ENCODE data around the gene ZNF580.

Gene ZNF580

DNA sequence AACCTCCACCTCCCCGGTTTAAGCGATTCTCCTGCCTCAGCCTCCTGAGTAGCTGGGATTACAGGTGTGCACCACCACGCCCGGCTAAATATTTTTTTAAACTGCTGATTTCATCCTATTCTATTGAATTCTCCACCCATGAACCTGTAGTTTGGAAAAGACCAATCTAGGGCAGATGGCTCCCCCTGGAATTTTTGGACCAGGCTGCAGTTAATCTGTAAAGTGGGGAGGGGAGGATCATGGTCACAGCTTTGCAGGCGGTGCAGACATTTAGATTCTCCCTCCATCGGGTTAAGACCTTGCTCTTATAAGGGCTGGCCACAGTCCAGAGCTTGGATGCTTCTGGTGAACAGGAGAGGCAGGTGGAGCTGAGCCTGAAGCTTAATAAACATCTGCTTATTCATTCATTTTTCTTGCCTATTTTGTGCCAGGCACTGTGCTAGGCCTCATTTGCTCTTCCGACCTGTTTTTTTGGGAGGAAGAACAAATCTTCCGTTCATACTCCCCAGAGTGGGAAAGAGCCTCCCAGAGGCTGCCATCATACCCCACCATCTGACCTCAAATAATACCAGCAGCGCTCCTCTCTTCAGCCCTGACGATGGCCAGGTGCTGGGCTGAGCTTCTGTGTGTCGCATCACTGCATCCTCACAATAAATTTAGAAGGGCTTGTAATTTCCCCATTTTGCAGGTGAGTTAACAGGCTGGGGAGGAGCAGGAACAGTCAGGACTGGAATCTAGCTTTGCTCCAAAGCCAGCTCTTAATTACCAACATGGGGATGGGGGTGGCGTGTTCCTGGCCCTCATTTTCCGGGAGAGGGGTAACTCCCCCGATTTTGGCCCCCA is 6.3 kb downstream of the ZNF580 start:
- H3K4me3 ChIP-seq (ENCODE audit: low read length) = peak overlapping the region; percentile 76
- DNase-seq (ENCODE audit: low read depth) = no peak

DNA sequence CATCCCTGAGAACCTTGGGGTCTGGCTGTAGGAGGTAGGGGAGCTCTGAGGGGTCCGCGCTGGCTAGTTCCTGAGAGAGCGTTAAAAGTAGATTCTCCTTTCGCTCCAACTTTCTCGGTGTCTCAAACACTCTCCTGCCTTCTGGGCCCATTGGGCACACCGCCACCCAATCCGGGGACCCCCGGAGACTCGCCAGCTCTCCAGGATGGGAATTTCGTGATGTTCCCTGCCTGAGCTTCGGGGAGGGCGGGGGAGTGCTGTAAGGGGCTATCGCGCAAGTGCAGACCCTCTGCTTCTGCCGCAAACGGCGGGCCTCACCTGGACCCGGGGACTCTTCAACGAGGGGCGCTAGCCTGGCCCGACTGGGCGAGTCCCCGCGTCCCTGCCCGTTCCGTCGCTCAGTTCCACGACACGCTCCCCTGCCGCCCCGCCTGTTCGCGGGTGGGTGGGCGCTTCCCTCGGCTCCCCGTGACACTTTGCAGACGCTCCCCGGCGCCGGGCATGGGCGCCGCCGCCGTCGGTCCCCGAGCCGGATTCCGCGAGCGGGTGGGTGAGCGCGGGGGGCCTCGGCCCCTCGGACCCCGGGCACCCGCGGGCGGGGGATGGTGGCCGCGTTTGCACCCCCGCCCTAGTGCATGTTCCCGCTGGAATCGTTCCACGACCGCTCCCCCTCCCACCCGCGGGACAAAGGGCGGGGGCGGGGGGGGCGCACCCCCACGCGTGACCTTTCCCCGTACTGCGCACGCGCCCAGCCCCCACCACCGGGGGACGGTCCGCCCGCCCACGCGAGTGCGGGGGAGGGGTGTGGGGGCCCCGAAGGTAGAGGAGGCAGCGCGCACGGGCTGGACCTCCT is 7.2 kb downstream of the ZNF580 start, which contains the start of gene CCDC106:
CCDC106 (plus strand) TSS at position 481 of the 853 bp plus-strand sequence. CDS start 835 bp downstream, outside the sequence.
- DNase-seq (ENCODE audit: low read depth) = peak; percentile 76
- H3K4me3 ChIP-seq (ENCODE audit: low read length) = peak within 1 kb of the TSS; percentile 76
- TF ChIP-seq, protein P1, sequence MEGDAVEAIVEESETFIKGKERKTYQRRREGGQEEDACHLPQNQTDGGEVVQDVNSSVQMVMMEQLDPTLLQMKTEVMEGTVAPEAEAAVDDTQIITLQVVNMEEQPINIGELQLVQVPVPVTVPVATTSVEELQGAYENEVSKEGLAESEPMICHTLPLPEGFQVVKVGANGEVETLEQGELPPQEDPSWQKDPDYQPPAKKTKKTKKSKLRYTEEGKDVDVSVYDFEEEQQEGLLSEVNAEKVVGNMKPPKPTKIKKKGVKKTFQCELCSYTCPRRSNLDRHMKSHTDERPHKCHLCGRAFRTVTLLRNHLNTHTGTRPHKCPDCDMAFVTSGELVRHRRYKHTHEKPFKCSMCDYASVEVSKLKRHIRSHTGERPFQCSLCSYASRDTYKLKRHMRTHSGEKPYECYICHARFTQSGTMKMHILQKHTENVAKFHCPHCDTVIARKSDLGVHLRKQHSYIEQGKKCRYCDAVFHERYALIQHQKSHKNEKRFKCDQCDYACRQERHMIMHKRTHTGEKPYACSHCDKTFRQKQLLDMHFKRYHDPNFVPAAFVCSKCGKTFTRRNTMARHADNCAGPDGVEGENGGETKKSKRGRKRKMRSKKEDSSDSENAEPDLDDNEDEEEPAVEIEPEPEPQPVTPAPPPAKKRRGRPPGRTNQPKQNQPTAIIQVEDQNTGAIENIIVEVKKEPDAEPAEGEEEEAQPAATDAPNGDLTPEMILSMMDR (conservative IDR thresholded peaks at IDR 0.05; ENCODE audit: low read length) = no peak

More for the DNA sequence above, 6.3 kb downstream of the ZNF580 start:
- TF ChIP-seq, protein P1 (conservative IDR thresholded peaks at IDR 0.05; ENCODE audit: low read length) = no peak

DNA sequence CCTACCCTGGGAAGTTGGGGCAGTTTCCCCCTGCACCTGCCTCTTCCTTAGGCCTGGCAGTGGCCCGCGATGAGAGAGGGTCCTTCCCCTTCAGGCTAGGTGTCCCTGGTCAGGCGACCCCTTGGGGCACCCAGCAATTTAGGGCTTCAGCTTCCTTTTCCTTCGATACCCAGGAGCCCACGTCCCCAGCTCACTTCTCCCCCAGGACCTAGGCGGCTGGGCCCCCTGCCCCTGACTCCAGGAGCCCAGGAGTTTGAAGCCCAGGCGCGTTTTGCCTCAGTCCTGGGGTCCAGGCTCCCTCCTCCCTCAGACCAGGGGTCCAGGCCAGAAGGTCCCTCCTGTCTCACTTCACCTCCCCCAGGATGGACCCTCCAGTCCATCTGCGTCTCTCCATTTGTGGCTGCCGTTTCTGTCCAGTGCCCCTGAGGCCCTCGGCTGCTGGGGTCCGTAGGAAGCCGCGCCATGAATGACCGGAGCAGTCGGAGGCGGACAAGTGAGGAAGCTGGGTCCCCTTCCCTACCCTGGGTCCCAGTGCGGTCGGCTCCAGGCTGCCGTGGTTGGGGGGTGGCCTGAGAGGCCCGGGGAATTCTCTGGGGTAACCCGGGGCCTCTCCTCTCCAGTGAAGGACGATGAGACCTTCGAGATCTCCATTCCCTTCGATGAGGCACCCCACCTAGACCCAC is 7.9 kb downstream of the ZNF580 start:
- TF ChIP-seq, protein P1 (conservative IDR thresholded peaks at IDR 0.05; ENCODE audit: low read length) = no peak
- peak overlapping the region; percentile 76 for H3K4me3 ChIP-seq (ENCODE audit: low read length)
- DNase-seq (ENCODE audit: low read depth) = no peak

DNA sequence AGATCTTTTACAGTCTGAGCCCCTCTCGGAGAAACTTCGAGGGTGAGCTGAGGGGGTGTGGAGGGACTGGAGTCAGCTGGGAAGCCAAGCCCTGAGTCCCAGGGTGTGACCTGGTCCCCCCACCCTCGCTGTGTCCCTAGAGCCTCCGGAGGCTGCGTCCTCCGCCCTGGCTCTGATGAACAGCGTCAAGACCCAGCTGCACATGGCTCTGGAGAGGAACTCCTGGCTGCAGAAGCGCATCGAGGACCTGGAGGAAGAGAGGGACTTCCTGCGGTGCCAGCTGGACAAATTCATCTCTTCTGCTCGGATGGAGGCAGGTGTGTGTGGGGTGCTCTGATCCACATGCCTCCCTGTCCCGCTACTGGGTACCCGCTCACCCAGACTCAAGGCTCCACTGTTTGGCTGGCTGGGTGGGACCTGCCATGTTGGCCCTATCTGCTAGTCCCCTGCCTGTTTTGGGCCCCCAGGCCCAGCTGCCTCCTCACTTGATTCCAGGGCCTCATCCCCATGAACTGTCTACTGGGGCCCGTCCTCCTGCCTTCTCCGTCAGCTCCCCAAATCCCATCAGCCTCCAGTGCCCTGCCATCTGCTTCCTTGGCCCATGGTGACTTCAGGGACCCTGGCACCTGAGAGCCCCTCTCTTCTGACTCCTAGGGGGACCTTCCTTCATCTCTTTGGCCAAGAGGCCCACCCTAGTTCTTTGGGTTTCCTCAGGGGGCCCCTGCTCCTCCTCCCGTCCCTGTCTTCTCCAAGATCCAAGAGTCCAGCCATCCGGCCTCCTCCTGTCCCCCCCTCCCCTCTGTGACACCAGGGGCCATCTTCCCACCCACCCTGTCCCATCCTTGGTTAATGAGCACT is 8.7 kb downstream of the ZNF580 start:
- peak overlapping the region; percentile 76 for H3K4me3 ChIP-seq (ENCODE audit: low read length)
- TF ChIP-seq, protein P1 (conservative IDR thresholded peaks at IDR 0.05; ENCODE audit: low read length) = no peak
- DNase-seq (ENCODE audit: low read depth) = no peak

DNA sequence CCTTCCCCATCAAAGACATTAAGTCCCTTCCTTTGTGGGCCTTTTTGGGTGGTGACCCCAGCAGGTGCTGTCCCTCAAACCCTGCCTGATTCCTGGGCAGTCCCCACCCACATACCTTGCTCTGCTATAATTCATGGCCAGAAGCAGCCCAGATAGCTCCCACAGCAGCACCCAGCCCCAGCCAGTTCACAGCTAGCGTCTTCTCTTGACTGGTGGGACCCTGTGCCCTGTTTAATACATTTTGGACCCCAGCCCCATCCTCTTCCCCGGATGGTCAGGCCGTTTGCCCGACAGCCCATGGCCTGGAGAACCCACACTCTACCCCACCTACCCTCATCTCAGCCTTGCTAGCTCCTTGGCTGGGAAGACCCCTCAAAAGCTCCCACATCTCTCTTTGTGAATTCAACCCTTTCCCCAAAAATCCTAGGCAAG is 9.3 kb downstream of the ZNF580 start:
- TF ChIP-seq, protein P1 (conservative IDR thresholded peaks at IDR 0.05; ENCODE audit: low read length) = no peak
- no peak overlapping the region for H3K4me3 ChIP-seq (ENCODE audit: low read length)
- no peak for DNase-seq (ENCODE audit: low read depth)

DNA sequence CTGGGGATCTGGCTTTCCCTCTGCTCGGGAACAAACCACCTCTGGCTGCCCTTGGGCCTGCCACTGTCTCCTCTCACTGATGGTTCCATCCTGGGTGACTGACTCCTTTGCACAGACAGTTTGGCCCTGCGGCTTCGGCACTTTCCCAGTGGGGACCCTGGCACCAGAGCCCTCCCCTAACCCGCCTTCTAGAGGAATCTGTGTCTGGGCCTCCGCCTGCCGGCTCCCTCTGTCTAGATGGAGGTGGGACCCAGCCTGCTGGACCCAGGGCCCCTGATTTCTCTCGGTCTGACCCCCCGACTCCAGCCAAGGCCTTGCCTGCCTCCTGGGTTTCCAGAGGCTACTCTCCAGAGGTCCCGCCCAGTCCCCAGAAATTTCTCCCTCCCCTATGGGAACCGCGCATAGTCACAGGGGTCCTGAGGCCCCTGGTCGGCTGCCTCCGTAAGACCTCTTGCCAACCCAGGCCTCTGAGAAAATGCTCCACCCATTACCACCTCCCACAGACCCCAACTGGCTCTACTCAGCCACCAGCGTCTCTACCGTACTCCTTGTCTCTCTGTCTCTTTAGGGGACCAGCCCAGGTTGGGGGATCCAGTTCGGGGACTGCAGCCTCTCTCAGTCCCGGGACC is 9.9 kb downstream of the ZNF580 start:
- H3K4me3 ChIP-seq (ENCODE audit: low read length) = no peak overlapping the region
- DNase-seq (ENCODE audit: low read depth) = no peak
- TF ChIP-seq, protein P1 (conservative IDR thresholded peaks at IDR 0.05; ENCODE audit: low read length) = no peak

Data from AG10803 (cell line).